H9 (cell line): ENCODE measurements around the gene BICD2. TPM values are rescaled to one million over a fixed set of nuclear protein-coding genes. Genes with fewer than 3 reads are reported as not detected.

ENCODE experiments used
- DNase-seq: peaks from one replicate; pipeline ENCODE4 v3.0.0-alpha.2; 2017
- H2AFZ ChIP-seq: one replicate; pipeline ENCODE4 v1.6.1; 2013; ENCODE audit warnings: mild to moderate bottlenecking, low read length, control low read depth, moderate library complexity
- H2AK5ac ChIP-seq: 2 replicates; pipeline ENCODE4 v1.6.1; 2013; ENCODE audit warnings: low read length, control low read depth, mixed read lengths; ENCODE audit not compliant: insufficient read length
- H2BK120ac ChIP-seq: one replicate; pipeline ENCODE4 v1.6.1; 2013; ENCODE audit warnings: low read depth, mild to moderate bottlenecking, low read length, control low read depth, inconsistent platforms; ENCODE audit not compliant: poor library complexity, severe bottlenecking
- H2BK12ac ChIP-seq: 2 replicates; pipeline ENCODE4 v1.6.1; 2013; ENCODE audit warnings: low read length, control low read depth, mixed read lengths, low read depth; ENCODE audit not compliant: insufficient read length
- H2BK15ac ChIP-seq: 2 replicates; pipeline ENCODE4 v1.6.1; 2013; ENCODE audit warnings: low read depth, low read length, control low read depth
- H2BK20ac ChIP-seq: one replicate; pipeline ENCODE4 v1.6.1; 2013; ENCODE audit warnings: low read depth, mild to moderate bottlenecking, low read length, control low read depth, inconsistent platforms; ENCODE audit not compliant: poor library complexity, severe bottlenecking
- H2BK5ac ChIP-seq: 2 replicates; pipeline ENCODE4 v1.6.1; 2013; ENCODE audit warnings: low read length, control low read depth, mixed read lengths; ENCODE audit not compliant: insufficient read length
- H3K14ac ChIP-seq: 2 replicates; pipeline ENCODE4 v1.6.1; 2013; ENCODE audit warnings: low read length, control low read depth; ENCODE audit not compliant: insufficient read depth
- H3K18ac ChIP-seq: 2 replicates; pipeline ENCODE4 v1.6.1; 2013; ENCODE audit warnings: low read depth, mild to moderate bottlenecking, mixed read lengths, low read length, control low read depth; ENCODE audit not compliant: insufficient read length
- H3K23ac ChIP-seq: 2 replicates; pipeline ENCODE4 v1.6.1; 2013; ENCODE audit warnings: low read length, control low read depth, mixed read lengths, low read depth; ENCODE audit not compliant: insufficient read length
- H3K23me2 ChIP-seq: 2 replicates; pipeline ENCODE4 v1.6.1; 2013; ENCODE audit warnings: low read depth, mild to moderate bottlenecking, mixed read lengths, low read length, control low read depth; ENCODE audit not compliant: insufficient read length, poor library complexity, severe bottlenecking
- H3K27ac ChIP-seq: 2 replicates; pipeline ENCODE4 v1.5.1; 2013; ENCODE audit warnings: low read length, control low read depth, mixed read lengths, low read depth; ENCODE audit not compliant: insufficient read length
- H3K27me3 ChIP-seq: 2 replicates; pipeline ENCODE4 v1.6.1; 2013; ENCODE audit warnings: low read length, control low read depth, inconsistent platforms; ENCODE audit not compliant: insufficient read depth
- H3K4ac ChIP-seq: 2 replicates; pipeline ENCODE4 v1.6.1; 2013; ENCODE audit warnings: low read depth, mild to moderate bottlenecking, control low read depth, inconsistent platforms, low read length, moderate library complexity
- H3K4me1 ChIP-seq: 2 replicates; pipeline ENCODE4 v1.6.1; 2013; ENCODE audit warnings: low read length, control low read depth, inconsistent platforms; ENCODE audit not compliant: insufficient read depth
- H3K4me2 ChIP-seq: 2 replicates; pipeline ENCODE4 v1.6.1; 2013; ENCODE audit warnings: low read length, control low read depth, mixed read lengths; ENCODE audit not compliant: insufficient read length, insufficient read depth
- H3K56ac ChIP-seq: 2 replicates; pipeline ENCODE4 v1.6.1; 2013; ENCODE audit warnings: low read depth, mild to moderate bottlenecking, mixed read lengths, low read length, control low read depth; ENCODE audit not compliant: insufficient read length
- H3K79me1 ChIP-seq: 2 replicates; pipeline ENCODE4 v1.6.1; 2013; ENCODE audit warnings: low read depth, mild to moderate bottlenecking, moderate library complexity, low read length, control low read depth, inconsistent platforms; ENCODE audit not compliant: insufficient read depth, poor library complexity, severe bottlenecking
- H3K79me2 ChIP-seq: 2 replicates; pipeline ENCODE4 v1.6.1; 2013; ENCODE audit warnings: low read length, control low read depth, inconsistent platforms; ENCODE audit not compliant: insufficient read depth
- H3K9ac ChIP-seq: 2 replicates; pipeline ENCODE4 v1.6.1; 2013; ENCODE audit warnings: low read length, control low read depth, mixed read lengths; ENCODE audit not compliant: insufficient read length; ENCODE audit errors: extremely low read depth
- H3K9me3 ChIP-seq: one replicate; pipeline ENCODE4 v1.6.1; 2013; ENCODE audit warnings: low read depth, low read length, inconsistent platforms; ENCODE audit not compliant: control insufficient read depth
- H3T11ph ChIP-seq: one replicate; pipeline ENCODE4 v1.6.1; 2013; ENCODE audit warnings: mild to moderate bottlenecking, low read length, control low read depth, inconsistent platforms
- H4K20me1 ChIP-seq: one replicate; pipeline ENCODE4 v1.6.1; 2013; ENCODE audit not compliant: control insufficient read depth, insufficient read length, insufficient read depth
- H4K5ac ChIP-seq: 2 replicates; pipeline ENCODE4 v1.6.1; 2013; ENCODE audit warnings: low read depth, mild to moderate bottlenecking, mixed read lengths, low read length, control low read depth; ENCODE audit not compliant: insufficient read length
- H4K8ac ChIP-seq: replicated peaks from 2 replicates; pipeline ENCODE4 v1.6.1; 2013; ENCODE audit warnings: low read length, control low read depth, mixed read lengths, low read depth; ENCODE audit not compliant: insufficient read length
- H4K91ac ChIP-seq: 2 replicates; pipeline ENCODE4 v1.6.1; 2013; ENCODE audit warnings: low read depth, mild to moderate bottlenecking, moderate library complexity, mixed read lengths, low read length, control low read depth; ENCODE audit not compliant: insufficient read length
- H3K27ac Mint-ChIP-seq, 3 experiments: 2 replicates in 2 of 3; 3 replicates in 1 of 3; pipeline ENCODE4 v1.8.0; 2020 to 2021; ENCODE audit warnings: mixed read lengths in 3 of 3, mild to moderate bottlenecking in 1 of 3, moderate library complexity in 1 of 3
- H3K27me3 Mint-ChIP-seq: 2 replicates; pipeline ENCODE4 v1.8.0; 2021; ENCODE audit warnings: low read depth, mild to moderate bottlenecking, moderate library complexity, mixed read lengths
- H3K36me3 Mint-ChIP-seq, 3 experiments: 2 replicates in 2 of 3; 3 replicates in 1 of 3; pipeline ENCODE4 v1.8.0; 2020 to 2021; ENCODE audit warnings: low read depth in 3 of 3, mixed read lengths in 3 of 3; ENCODE audit not compliant: insufficient read depth in 1 of 3
- H3K4me1 Mint-ChIP-seq, 2 experiments: 2 replicates each; pipeline ENCODE4 v1.8.0; 2020; ENCODE audit warnings: mixed read lengths in 2 of 2
- H3K4me3 Mint-ChIP-seq, 2 experiments: 2 replicates in 1 of 2; 3 replicates in 1 of 2; pipeline ENCODE4 v1.8.0; 2020 to 2021; ENCODE audit warnings: mild to moderate bottlenecking in 2 of 2, mixed read lengths in 2 of 2, moderate library complexity in 1 of 2
- H3K9me3 Mint-ChIP-seq, 2 experiments: 2 replicates in 1 of 2; 3 replicates in 1 of 2; pipeline ENCODE4 v1.8.0; 2020; ENCODE audit warnings: mild to moderate bottlenecking in 2 of 2, mixed read lengths in 2 of 2, moderate library complexity in 1 of 2
- CTCF ChIP-seq: fragments of 200-600 bp; sonication (generic); conservative IDR thresholded peaks from 3 replicates; pipeline ENCODE4 v1.8.0; 2021; ENCODE audit warnings: antibody characterized with exemption, mild to moderate bottlenecking
- WGBS: extraction: QIAGEN DNeasy Blood & Tissue Kit; methylation state at CpG from one replicate; pipeline ENCODE4 v1.1.7; 2013; ENCODE audit warnings: missing lambda C conversion rate, low lambda C conversion rate, mixed read lengths; ENCODE audit not compliant: insufficient read length; ENCODE audit errors: extremely low coverage; 5-methylcytosine and 5-hydroxymethylcytosine counted together
- total RNA-seq: library from RNA; stranded (reverse); gene quantifications from 2 replicates; pipeline ENCODE4 v1.2.1, GENCODE V29; 2021

BICD2 gene
- total RNA-seq, 1 experiment from 2014 or later: 22.3 TPM

- no peak overlapping the region for H2BK20ac ChIP-seq
- H3K79me1 ChIP-seq: no peaks in the 10 kb centered on the region
- H2BK15ac ChIP-seq: no peak overlapping the region
- H2BK12ac ChIP-seq: no peak overlapping the region
- Mint-ChIP-seq H3K27ac (no peak overlapping the region), H3K4me3 (no peak overlapping the region), H3K27me3 (no peaks in the 10 kb centered on the region), H3K36me3 (peaks cover 17 to 69% (median 54%) of the 10 kb centered on the region in 3 experiments; a peak in 6 of 7 replicates), H3K4me1 (no peaks in the 10 kb centered on the region), H3K9me3 (no peaks in the 10 kb centered on the region)
- WGBS: no CpG with 5 or more reads among the region's 3 CpGs
- H3K4me2 ChIP-seq: no peak overlapping the region
- no peak overlapping the region for H2AK5ac ChIP-seq
- H2AFZ ChIP-seq: no peak overlapping the region
- no peak for TF ChIP-seq CTCF
- no peaks in the 10 kb centered on the region for H3K79me2 ChIP-seq
- H2BK120ac ChIP-seq: no peak overlapping the region
- no peaks in the 10 kb centered on the region for H3K9me3 ChIP-seq
- no peaks in the 10 kb centered on the region for H3K23me2 ChIP-seq
- no peak overlapping the region for H4K91ac ChIP-seq
- H4K5ac ChIP-seq: no peak overlapping the region
- no peak overlapping the region for H2BK5ac ChIP-seq
- no peak overlapping the region for H3K4ac ChIP-seq
- H3K14ac ChIP-seq: no peak overlapping the region
- no peak overlapping the region for H4K8ac ChIP-seq
- no peaks in the 10 kb centered on the region for H4K20me1 ChIP-seq
- no peak overlapping the region for H3K56ac ChIP-seq
- H3K18ac ChIP-seq: no peak overlapping the region
- DNase-seq: no peak
- H3K27me3 ChIP-seq: no peaks in the 10 kb centered on the region
- H3T11ph ChIP-seq: no peak overlapping the region
- H3K23ac ChIP-seq: no peak overlapping the region
- no peak overlapping the region for H3K27ac ChIP-seq
- no peaks in the 10 kb centered on the region for H3K4me1 ChIP-seq
- no peak overlapping the region for H3K9ac ChIP-seq
Observed at GRCh38 chr9:92714016-92714415, 50.6 kb downstream of the BICD2 start.
